ENCODE measurements around the gene ZNF837.

Gene ZNF837

GRCh38 chr19:58398545-58398944 is 17.7 kb upstream of the ZNF837 start:
- TF ChIP-seq POLR2AphosphoS5 (IDR thresholded peaks at IDR 0.05; ENCODE audit: borderline replicate concordance, low read depth, low read length), result no peak
- TF ChIP-seq FOXP2 (optimal IDR thresholded peaks at IDR 0.05; ENCODE audit: control extremely low read depth, extremely low read length, insufficient read depth), result no peak
- TF ChIP-seq EZH2 (IDR thresholded peaks at IDR 0.05), result no peak
- no peak for DNase-seq (ENCODE audit: low read depth, low spot score)
- H3K27ac ChIP-seq, result no peak overlapping the region
- peaks cover 16% of the 10 kb centered on the region for H3K36me3 ChIP-seq (ENCODE audit: insufficient read depth, low read length)
- H3K9ac ChIP-seq (ENCODE audit: insufficient read length), result no peak overlapping the region
- no peak overlapping the region for H3K4me3 ChIP-seq
- H3K9me3 ChIP-seq (ENCODE audit: low read depth, low read length), result no peaks in the 10 kb centered on the region

GRCh38 chr19:58398087-58398486 is 17.3 kb upstream of the ZNF837 start:
- DNase-seq (ENCODE audit: low read depth, low spot score), result no peak
- peaks cover 21% of the 10 kb centered on the region for H3K36me3 ChIP-seq (ENCODE audit: insufficient read depth, low read length)

GRCh38 chr19:58397533-58398037 is 16.8 kb upstream of the ZNF837 start:
- Histone ChIP-seq H3K9me3 (ENCODE audit: low read depth, low read length) (no peaks in the 10 kb centered on the region), H3K9ac (ENCODE audit: insufficient read length) (no peak overlapping the region), H3K4me3 (no peak overlapping the region), H3K27ac (no peak overlapping the region), H3K36me3 (ENCODE audit: insufficient read depth, low read length) (peaks cover 26% of the 10 kb centered on the region)
- TF ChIP-seq EZH2 (IDR thresholded peaks at IDR 0.05) (no peak), FOXP2 (optimal IDR thresholded peaks at IDR 0.05; ENCODE audit: control extremely low read depth, extremely low read length, insufficient read depth) (no peak)
- no peak for DNase-seq (ENCODE audit: low read depth, low spot score)

More at GRCh38 chr19:58398087-58398486, 17.3 kb upstream of the ZNF837 start:
- Histone ChIP-seq H3K9ac (ENCODE audit: insufficient read length) (no peak overlapping the region), H3K9me3 (ENCODE audit: low read depth, low read length) (no peaks in the 10 kb centered on the region), H3K4me3 (no peak overlapping the region), H3K27ac (no peak overlapping the region)
- TF ChIP-seq FOXP2 (optimal IDR thresholded peaks at IDR 0.05; ENCODE audit: control extremely low read depth, extremely low read length, insufficient read depth) (no peak), POLR2AphosphoS5 (IDR thresholded peaks at IDR 0.05; ENCODE audit: borderline replicate concordance, low read depth, low read length) (no peak), EZH2 (IDR thresholded peaks at IDR 0.05) (no peak)

- Histone ChIP-seq H3K36me3 (ENCODE audit: insufficient read depth, low read length) (peaks cover 33% of the 10 kb centered on the region), H3K9ac (ENCODE audit: insufficient read length) (no peak overlapping the region), H3K4me3 (no peak overlapping the region), H3K9me3 (ENCODE audit: low read depth, low read length) (no peaks in the 10 kb centered on the region), H3K27ac (no peak overlapping the region)
- TF ChIP-seq POLR2AphosphoS5 (IDR thresholded peaks at IDR 0.05; ENCODE audit: borderline replicate concordance, low read depth, low read length), result no peak
- no peak for TF ChIP-seq FOXP2 (optimal IDR thresholded peaks at IDR 0.05; ENCODE audit: control extremely low read depth, extremely low read length, insufficient read depth)
- TF ChIP-seq EZH2 (IDR thresholded peaks at IDR 0.05), result no peak
- DNase-seq (ENCODE audit: low read depth, low spot score), result no peak
These were observed 16.1 kb upstream of the ZNF837 start for GRCh38 chr19:58396691-58397532.

GRCh38 chr19:58395979-58396627 is 15.3 kb upstream of the ZNF837 start:
- Histone ChIP-seq H3K4me3 (no peak overlapping the region), H3K36me3 (ENCODE audit: insufficient read depth, low read length) (peaks cover 41% of the 10 kb centered on the region), H3K9me3 (ENCODE audit: low read depth, low read length) (no peaks in the 10 kb centered on the region), H3K9ac (ENCODE audit: insufficient read length) (no peak overlapping the region), H3K27ac (no peak overlapping the region)
- no peak for TF ChIP-seq POLR2AphosphoS5 (IDR thresholded peaks at IDR 0.05; ENCODE audit: borderline replicate concordance, low read depth, low read length)
- TF ChIP-seq EZH2 (IDR thresholded peaks at IDR 0.05), result no peak
- no peak for TF ChIP-seq FOXP2 (optimal IDR thresholded peaks at IDR 0.05; ENCODE audit: control extremely low read depth, extremely low read length, insufficient read depth)
- no peak for DNase-seq (ENCODE audit: low read depth, low spot score)

- Histone ChIP-seq H3K9me3 (ENCODE audit: low read depth, low read length) (no peaks in the 10 kb centered on the region), H3K27ac (no peak within 1 kb of the TSS), H3K4me3 (no peak within 1 kb of the TSS), H3K36me3 (ENCODE audit: insufficient read depth, low read length) (peaks cover 48% of the 10 kb centered on the region), H3K9ac (ENCODE audit: insufficient read length) (no peak within 1 kb of the TSS)
- TF ChIP-seq FOXP2 (optimal IDR thresholded peaks at IDR 0.05; ENCODE audit: control extremely low read depth, extremely low read length, insufficient read depth) (no peak), EZH2 (IDR thresholded peaks at IDR 0.05) (no peak), POLR2AphosphoS5 (IDR thresholded peaks at IDR 0.05; ENCODE audit: borderline replicate concordance, low read depth, low read length) (peak; percentile 79)
- DNase-seq (ENCODE audit: low read depth, low spot score), result no peak
These were observed 14.6 kb upstream of the ZNF837 start, which contains the start of gene RNF225 for GRCh38 chr19:58395220-58395978. Gene RNF225 (plus strand): TSS chr19:58395656. CDS start chr19:58396090, 434 bp downstream.

GRCh38 chr19:58394821-58395219 is 14.0 kb upstream of the ZNF837 start:
- no peak overlapping the region for H3K4me3 ChIP-seq
- H3K27ac ChIP-seq, result no peak overlapping the region
- H3K36me3 ChIP-seq (ENCODE audit: insufficient read depth, low read length), result peaks cover 53% of the 10 kb centered on the region
- no peak for DNase-seq (ENCODE audit: low read depth, low spot score)
- no peak overlapping the region for H3K9ac ChIP-seq (ENCODE audit: insufficient read length)
- H3K9me3 ChIP-seq (ENCODE audit: low read depth, low read length), result no peaks in the 10 kb centered on the region
- TF ChIP-seq FOXP2 (optimal IDR thresholded peaks at IDR 0.05; ENCODE audit: control extremely low read depth, extremely low read length, insufficient read depth), result no peak
- TF ChIP-seq EZH2 (IDR thresholded peaks at IDR 0.05), result no peak
- no peak for TF ChIP-seq POLR2AphosphoS5 (IDR thresholded peaks at IDR 0.05; ENCODE audit: borderline replicate concordance, low read depth, low read length)

GRCh38 chr19:58393725-58394033 is 12.8 kb upstream of the ZNF837 start:
- peaks cover 62% of the 10 kb centered on the region for H3K36me3 ChIP-seq (ENCODE audit: insufficient read depth, low read length)
- DNase-seq (ENCODE audit: low read depth, low spot score), result no peak

More at GRCh38 chr19:58393725-58394033, 12.8 kb upstream of the ZNF837 start:
- H3K27ac ChIP-seq, result no peak overlapping the region
- no peak overlapping the region for H3K4me3 ChIP-seq
- H3K9me3 ChIP-seq (ENCODE audit: low read depth, low read length), result no peaks in the 10 kb centered on the region
- H3K9ac ChIP-seq (ENCODE audit: insufficient read length), result no peak overlapping the region
- no peak for TF ChIP-seq FOXP2 (optimal IDR thresholded peaks at IDR 0.05; ENCODE audit: control extremely low read depth, extremely low read length, insufficient read depth)
- 0 out of 2 replicates have a peak, but pooled peaks have one; percentile 3 for TF ChIP-seq POLR2AphosphoS5 (IDR thresholded peaks at IDR 0.05; ENCODE audit: borderline replicate concordance, low read depth, low read length)

All from SK-N-MC (cell line).